HG02759 (cell line): Measurements from ENCODE around the gene PARD6G.
"Not testable (repeated sequence)": the region's sequence is repeated elsewhere in the genome, so short reads cannot be mapped to it uniquely, and the experiment has no call there.

Experiments used
- ATAC-seq: cut with Tn5 transposase; IDR thresholded peaks from one replicate; pipeline ENCODE4 v1.9.1; 2021; ENCODE audit warnings: mild to moderate bottlenecking, moderate library complexity; ENCODE audit not compliant: unreplicated experiment

The PARD6G gene

DNA sequence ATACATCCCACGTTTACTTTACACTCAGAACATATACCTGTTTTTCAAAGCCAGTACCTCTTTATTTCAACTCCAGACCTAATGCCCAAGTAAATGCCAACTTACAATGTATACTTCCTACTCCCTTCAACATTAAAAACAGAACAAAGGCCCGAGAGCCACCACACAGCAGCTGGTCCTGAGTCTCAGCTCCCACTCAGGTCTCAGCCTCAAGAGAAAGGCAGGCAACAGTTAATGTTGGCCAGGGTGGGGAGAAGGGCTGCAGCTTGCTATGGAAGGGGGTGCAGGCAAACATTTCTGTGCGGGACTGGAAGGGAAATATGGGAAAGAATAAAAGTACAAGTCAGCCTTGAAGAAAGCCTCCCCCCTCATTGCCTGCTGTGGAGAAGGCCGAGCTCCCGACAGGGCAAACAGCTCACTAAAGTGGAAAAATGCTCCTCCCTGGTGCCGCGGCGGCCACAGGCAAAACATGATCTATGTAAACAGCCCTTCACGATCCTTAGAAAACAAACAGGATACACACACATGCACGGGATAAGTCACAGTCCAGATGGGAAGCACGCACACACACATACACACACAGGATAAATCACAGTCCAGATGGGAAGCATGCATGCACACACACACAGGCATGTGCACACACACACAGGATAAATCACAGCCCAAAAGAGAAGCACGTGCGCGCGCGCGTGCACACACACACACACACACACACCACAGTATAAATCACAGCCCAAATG is 70.8 kb downstream of the PARD6G start:
- no peak for ATAC-seq

DNA sequence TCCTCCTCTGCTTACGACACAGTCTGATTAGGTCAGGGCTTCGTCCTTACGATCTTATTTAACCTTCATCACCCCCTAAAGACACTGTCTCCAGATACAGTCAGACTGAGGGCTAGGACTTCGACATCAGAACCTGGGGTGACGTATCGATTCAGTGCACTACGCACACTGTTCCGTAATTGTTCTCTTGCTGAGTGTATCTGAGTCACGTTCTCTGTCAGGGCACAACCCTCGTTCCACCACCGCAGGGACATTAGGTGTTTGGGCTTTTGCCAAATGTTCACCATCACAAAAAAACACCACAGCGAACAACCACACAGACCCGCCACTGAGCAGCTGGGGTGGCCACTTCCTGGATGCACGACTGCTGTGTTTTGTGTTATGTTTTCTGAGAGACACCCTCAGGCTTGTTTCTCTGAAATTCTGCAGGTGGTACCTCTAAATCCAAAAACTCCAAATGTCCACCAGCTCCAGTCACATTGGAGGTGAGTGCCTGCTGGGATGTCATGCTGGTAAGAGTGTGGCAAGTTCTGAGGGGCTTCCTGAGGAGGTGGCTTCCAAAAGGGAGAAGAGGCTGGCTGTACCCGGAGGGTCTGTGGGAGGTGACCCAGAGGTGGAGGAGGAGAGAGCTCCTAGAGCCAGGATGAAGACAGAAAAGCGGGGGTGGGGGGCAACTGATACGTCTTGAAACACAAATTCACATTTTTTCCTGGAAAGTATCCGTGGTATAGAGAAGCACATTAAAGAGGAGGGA is 71.7 kb downstream of the PARD6G start:
- no peak for ATAC-seq

DNA sequence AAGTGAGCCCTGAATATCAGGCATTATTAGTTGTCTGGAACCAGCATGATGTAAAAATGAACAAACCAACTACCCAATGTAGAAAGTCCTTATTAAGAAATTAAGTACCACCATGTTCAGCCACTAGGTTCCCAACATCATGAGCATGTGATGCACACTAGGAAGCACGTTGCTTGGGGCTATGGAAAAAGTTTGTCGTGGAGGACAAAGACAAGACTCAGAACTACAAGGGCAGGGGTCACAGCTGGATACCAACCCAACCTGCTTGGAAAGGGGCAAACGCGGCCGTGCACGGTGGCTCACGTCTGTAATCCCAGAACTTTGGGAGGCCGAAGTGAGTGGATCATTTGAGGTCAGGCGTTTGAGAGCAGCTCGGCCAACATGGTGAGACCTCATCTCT is 74.3 kb downstream of the PARD6G start:
- no peak for ATAC-seq

DNA sequence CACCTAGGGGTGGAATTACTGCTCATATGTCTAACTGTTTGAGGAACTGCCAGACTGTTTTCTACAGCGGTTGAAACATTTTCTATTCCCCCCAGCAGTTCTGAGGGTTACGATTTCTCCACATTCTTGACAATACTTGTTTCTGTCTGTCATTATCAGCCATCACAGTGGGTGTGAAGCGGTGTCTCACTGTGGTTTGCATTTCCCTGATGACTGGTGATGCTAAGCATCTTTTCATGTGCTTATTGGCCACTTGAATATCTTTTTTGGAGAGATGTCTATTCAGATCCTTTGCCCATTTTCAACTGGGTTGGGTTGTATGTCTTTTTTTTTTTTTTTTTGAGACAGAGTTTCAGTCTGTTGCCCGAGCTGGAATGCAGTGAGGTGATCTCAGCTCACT is 75.3 kb downstream of the PARD6G start:
- no peak for ATAC-seq

DNA sequence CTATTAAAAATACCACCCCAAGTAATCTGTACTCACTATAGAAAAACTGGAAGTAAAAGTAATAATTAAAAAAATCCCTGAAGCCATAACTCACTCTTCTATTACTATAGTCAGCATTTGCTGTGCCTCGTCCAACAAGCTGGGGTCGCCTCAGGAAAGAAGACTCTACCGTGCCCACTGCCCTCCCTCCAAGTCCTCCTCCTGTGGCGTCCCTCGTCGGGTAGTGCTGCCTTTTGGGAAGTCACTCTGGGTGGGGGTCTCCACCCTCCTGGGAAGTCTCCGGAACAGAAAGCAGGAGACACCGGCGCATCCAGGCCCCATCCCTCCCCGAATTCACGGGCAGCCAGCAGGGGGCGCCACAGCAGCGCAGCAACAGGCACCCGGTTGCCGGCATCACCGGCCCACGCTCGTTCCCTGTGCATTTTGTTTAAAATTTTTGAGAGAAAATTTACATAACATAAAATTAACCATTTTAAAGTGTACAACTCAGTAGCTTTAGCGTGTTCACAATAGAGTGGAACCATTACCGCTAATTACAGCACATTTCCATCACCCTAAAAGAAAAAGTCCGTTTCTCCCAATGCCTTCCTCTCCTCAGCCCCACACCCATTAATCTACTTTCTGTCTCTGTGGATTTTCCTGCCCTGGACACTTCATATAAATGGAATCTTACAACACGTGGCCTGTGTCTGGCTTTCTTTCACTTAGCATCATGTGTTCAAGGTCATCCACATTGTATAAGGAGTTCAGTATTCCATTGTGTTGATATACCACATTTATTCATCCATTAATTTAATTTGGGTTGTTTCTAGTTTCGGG is 76.1 kb downstream of the PARD6G start:
- ATAC-seq = no peak

DNA sequence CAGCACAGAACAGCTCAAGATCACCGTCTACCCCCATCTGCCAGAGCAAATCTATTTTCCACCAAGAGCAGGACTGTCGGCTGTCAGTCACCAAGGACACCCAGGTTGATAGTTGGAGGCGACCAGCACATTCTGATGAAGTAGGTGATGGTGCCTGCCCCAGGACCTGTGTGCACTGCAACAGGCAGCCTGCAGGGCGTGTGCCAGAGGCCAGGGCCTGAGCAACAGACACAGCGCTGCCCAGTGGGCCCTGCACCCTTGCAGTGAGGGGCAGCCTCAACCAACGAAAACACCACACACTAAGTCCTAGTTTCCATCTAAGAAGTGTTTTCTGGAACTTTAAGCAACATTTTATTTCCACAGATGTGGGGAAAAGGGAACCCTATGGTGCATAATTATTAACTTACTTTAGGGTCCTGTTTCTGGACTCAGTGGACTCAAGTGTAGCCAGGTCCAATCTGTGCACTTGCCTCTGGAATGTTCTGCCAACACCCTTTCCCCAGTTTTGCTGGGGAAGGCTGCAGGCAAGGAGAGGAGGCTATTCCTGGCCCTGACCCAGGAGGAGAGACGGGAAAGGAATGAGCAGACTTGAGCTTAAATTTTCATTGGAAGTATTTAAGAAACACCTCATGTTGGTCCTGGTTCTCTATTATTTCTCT is 76.8 kb downstream of the PARD6G start:
- no peak for ATAC-seq

DNA sequence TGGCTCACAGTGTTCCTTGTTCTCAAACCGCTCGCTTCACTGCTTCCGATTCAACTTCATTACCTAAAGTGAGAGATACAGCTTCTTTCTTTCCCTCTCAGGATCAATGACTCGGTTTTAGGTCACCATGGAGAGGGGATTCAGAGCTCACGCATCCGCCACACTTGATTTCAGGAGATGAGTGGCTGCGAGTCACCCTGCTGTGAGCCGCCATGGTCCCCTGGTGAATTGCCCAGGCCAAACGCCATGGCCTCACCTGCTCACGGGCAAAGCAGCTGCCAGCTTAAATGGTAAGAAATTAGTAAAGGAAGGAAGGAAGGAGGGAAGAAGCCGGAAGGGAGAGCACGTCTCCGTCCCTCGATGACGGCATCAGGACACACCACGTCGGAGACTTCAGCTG is 77.7 kb downstream of the PARD6G start:
- ATAC-seq = no peak

DNA sequence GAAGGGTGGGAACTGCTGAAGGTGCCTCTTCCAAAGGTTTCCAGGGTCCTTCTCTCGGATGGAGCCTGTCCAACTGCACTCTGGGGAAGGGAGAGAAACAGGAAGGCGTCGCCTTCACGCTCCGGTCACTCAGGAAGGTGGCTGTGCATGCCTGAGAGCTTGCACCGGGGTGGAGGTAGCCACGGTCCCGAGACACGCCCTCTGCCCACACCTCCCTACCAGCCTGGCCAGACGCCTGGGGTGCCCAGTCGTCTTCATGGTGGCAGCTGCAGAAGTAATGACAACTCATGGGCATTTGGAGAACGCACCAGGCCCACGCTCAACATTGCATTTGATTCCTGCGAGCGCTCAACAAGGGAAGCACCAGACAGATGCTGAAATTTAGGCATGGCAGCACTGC is 78.3 kb downstream of the PARD6G start:
- ATAC-seq = no peak

DNA sequence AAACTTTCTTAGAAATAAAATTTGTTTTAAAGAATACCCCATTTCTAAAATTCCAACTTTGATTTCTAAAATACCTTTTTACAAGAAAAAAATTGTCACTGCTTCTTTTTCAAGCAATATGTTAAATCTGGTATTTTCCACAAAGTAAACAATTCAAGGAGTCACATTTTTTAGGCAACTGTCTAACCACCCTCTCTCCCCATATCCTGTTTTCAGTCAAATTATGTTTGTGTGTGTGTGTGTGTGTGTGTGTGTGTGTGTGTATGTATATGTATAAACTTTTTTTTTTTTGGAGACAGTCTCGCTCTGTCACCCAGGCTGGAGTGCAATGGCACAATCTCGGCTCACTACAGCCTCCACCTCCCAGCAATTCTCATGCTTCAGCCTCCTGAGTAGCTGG is 79.0 kb downstream of the PARD6G start:
- ATAC-seq = no peak

DNA sequence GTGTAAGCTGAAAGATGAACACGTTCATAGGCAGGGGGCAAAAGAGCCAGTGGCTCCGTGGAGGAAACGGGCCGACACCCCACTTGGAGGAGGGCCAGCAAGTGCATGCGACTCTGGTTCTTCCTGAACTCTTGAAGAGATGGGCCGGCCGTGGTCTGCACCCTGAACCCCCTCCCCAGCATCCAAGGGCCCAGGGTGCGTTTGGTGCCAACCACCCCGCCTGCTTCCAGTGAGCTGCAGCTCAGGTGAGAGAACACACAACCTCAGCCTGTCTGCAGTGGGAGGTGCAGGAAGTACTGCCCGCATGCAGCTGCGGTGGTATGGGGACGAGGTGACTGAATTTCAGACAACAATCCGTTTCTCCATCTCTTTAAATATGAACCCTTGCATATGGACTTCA is 79.4 kb downstream of the PARD6G start:
- ATAC-seq = no peak

DNA sequence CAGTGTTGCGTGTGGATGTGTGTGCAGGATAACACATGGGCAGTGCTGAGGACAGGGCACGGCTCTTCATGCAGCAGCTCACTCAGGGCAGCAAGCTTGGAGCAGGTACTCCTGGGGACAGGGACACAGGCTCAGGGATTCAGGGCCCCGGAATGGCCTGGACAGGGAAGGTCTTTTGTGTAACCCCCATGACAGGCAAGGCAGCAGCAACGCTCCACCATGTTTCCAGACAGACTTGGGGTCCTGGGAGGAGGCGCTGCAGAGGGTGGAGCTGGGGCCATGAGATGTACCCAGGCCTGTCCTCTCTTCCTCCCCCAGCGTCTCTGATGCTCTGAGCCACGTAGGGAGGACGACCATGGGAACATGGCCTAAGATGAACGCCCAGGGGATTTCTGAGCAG is 80.0 kb downstream of the PARD6G start:
- ATAC-seq = no peak

DNA sequence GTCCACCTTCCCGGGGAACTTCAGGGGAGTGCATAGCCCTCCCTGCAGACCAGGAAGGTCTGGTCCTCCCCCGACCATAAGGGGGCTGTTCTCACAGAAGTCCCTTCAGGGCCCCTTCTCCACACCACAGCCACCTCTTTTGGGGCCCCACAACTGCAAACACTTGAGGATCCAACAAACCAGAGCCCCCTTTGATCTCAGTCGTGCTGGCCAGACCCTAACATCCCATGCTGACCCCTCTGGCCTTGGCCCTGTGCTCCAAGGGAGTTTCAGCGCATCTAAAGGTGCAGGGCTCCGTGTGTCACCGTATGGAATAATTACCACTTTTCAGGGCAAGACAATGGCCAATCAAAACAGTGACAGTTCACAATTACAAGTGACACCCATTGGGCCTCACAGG is 80.6 kb downstream of the PARD6G start:
- no peak for ATAC-seq

DNA sequence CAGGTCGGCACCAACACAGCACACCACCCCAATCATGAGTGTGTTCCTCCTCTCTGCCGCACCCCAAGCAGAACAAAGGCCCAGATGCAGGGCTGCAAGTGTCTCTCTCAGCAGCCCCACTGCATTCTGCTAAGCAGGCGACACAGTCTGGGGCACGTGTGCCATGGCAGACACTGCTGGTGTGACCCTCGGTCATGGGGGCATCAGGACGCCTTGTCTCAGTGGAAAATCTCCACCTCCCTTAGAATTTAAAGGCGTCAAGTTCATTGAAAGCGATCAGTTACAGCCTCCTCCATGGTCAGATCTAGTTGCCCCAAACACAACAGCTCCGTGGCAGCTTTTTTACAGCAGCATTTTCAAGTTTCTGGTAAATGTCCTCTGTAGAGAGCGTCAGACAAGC is 81.1 kb downstream of the PARD6G start:
- no peak for ATAC-seq

DNA sequence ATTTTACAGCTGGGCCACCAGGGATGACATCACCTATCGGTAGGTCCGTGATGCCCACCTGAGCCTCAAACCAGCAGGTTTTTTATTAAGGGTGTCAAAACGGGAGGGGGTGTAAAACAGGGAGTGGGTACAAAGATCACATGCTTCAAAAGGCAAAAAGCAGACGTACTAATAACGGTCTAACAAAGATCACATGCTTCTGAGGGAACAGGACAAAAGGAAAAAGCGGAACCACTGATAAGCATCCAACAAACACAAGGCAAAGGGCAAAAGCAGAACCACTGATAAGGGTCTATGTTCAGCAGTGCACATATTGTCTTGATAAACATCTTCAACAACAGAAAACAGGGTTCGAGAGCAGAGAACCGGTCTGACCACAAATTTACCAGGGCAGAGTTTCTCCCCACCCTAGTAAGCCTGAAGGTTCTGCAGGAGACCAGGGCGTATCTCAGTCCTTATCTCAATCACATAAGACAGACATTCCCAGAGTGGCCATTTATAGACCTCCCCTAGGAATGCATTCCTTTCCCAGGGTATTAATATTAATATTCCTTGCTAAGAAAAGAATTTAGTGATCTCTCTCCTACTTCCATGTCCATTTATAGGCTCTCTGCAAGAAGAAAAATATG is 82.5 kb downstream of the PARD6G start:
- not testable (repeated sequence) for ATAC-seq

DNA sequence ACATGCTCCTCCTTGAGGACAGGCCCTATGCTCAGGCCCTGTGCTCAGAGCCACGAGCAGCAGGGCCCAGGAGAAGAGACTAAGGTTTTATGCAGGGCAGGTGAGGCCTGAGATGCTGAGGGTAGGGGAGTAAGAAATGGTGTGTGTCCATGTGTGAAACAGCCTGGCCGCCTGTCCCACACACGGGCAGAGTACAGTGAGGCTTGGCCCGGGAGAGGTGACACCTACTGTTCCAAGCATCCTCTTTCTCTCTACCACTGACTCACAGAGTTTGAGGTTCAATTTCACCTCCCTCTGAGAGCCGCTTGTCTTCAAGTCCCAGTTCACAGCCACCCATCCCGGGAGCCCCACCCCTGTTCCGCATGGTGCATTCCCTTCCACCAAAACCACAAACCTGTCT is 84.1 kb downstream of the PARD6G start:
- ATAC-seq = no peak

DNA sequence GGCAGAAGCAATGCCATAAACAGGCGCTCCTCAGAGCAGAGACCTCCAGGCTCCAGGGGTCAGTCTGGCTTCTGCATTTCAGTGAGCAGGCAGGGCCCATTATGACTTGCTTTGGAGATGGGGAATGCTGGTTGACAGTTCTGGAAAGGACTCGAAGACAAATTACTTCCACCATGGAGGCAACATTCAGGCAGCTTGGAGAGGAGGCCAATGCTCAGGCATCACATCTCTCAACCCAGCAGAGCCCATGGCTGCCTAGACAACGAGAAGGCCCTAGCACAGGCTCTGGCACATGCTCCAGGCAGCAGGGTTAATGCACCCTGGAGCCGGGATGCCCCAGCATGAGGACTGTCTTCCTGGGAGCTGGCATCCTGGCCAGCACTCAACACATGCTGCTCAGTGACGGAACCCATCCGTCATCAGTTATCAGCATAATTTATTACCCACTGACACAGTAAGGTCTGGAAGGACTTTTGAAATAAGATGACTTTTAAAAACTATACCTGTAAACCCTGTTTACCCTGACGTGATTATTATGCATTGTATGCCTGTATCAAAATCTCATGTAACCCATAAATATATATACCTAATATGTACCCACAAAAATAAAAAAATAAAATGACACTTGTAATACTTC is 85.4 kb downstream of the PARD6G start:
- no peak for ATAC-seq

DNA sequence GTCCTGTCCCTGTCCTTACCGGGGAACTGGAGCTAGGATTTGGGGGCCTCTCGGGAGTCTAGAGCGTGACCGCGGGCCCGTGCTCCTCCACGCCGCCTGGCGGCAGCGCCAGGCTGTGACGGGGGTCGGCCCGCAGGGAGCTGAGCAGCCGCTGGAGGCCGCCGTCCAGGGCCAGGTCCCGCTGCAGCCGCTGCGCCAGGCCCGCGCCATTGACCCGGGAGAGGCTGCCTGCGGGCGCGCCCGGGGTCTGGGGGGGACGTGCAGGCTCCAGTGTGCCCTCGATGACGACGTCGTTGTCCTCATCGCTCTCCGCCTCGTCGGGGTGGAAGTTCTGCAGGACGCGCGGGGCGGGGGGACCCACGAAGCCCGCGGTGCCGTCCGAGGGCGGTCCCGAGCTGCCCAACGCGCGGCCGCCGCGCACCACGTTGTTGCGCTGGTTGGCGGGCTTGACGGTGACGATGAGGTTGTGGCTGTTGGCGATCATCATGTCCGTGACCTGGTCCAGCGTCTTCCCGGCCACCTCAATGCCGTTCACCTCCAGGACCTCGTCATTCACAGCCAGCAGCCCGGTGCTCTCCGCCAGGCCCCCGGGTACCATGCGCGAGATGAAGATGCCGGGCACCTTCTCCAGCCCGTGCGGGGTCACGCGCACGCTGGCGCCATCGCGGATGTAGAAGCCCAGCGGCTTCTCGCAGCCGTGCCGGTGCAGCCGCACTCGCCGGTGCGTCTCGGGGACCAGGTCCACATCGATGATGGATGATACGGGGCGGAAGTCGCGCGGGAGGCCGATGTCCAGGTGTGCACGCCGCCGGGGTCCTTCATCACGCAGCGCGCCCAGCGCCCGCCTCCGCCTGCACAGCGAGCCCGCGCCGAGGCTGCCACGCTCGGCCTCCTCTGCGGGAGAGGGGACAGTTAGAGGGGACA is 87.3 kb downstream of the PARD6G start:
- ATAC-seq = no peak

DNA sequence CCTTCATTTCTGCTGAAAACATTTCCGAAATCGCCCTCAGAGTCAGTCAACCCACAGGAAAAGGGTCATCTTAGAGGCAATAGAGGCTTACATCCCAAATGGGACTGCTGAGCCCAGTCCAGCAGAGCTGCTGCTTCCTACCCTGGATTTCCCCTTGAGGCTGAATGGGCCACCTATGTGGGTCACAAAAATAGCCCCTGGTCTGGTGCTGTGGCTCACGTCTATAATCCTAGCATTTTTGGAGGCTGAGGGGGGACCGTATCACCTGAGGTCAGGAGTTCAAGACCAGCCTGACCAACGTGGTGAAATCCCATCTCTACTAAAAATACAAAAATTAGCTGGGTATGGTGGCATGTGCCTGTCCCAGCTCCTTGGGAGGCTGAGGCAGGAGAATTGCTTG is 88.9 kb downstream of the PARD6G start:
- ATAC-seq = no peak

DNA sequence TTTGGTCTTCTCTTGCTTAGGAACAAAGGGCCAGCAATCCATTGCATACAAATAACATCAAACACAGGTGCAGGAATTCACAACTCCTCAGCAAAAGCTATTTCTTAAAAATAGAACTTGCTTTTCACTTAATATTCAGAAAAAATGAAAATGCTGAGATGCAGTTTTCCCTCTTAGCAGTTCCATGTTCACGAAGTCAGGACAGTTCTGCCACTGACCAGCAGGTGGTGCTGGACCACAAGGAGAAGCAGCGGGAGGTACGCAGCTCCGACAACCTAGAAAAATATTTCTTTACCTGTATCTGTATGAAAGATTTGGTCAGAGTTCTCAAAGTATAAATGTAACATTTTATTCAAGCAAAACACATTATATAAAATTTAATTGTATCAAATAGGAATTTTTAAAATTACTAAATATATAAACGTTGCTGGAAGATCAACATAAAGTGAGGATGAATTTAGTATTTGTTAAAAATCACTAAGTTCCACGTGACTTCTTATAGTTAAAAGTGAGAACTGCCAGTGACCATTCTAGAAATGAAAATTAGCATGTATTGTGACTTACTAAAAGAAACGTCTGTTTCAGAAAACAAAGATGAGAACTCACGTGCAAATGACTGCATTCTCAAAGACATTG is 89.5 kb downstream of the PARD6G start:
- no peak for ATAC-seq
